ENCODE results near the gene SLIRP. TPM values are rescaled to one million over a fixed set of nuclear protein-coding genes. Genes with fewer than 3 reads are reported as not detected.

SLIRP gene
- total RNA-seq, 1 donor from 2014 or later = 519 TPM

DNA sequence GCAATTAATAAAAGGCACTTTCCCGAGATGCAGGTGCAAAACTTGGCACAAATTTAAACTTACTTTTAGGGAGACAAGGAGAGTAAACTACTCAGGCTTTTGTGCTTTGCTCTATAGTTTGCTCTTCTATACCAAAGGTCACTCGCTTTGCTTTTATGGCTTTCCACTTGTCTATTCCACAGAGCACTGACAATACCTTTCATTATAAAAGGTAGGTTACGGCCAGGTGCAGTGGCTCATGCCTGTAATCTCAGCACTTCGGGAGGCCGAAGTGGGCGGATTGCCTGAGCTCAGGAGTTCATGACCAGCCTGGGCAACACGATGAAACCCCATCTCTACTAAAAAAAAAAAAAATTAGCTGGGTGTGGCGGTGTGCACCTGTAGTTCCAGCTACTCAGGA, 33.0 kb upstream of the SLIRP start:
- H3K4me3 Mint-ChIP-seq = no peak overlapping the region
- H3K27me3 Mint-ChIP-seq (ENCODE audit: insufficient read depth, low read depth) = no peaks in the 10 kb centered on the region

DNA sequence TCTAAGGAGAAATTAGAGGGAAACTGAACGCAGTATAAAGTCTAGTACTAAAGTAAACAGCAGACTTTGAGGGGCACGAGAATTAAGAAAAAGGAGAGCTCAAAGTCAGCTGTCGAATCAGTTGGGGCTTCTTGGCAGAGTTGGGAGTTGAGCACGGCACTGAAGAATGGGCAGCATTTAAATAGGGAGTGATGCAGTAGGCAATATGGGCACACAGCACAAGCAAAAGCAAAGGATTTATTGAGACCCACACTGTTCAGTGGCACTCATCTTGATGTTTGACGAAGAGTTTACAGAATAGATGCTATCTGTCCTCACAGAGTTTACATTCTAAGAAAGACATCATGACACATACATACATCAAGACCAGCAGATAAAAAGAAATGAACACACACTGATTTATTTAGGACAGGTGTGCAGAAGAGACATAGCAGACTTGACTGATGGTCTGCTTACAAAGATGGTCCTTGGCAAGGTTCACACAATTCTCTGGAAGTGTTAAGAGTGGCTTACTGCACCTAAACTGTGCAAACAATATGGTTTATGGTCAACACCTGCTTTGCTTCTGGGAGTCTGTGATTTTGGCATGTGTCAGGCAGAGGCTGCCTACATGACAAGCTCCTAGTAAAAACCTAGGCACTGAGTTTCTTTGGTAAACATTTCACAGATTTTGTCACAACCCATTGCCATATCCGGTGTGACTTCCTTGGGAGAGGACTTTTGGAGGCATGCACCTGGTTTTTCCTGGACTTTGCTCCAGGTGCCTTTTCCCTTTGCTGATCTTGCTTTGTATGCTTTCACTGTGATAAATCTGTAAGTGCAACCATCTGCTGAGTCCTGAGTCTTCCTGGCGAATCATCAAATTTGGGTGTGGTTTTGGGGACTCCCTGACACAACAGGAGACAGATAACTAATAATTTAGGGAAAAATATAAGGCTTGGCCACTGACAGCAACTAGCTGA, 26.4 kb upstream of the SLIRP start:
- no peaks in the 10 kb centered on the region for H3K9me3 ChIP-seq (ENCODE audit: low read depth)
- no peaks in the 10 kb centered on the region for H3K27me3 ChIP-seq
- DNase-seq (ENCODE audit: low spot score) = no peak
- Mint-ChIP-seq H3K9me3 (no peaks in the 10 kb centered on the region), H3K4me1 (no peaks in the 10 kb centered on the region), H3K27ac (no peak overlapping the region), H3K27me3 (ENCODE audit: insufficient read depth, low read depth) (peaks cover 2% of the 10 kb centered on the region), H3K36me3 (peaks cover 7% of the 10 kb centered on the region), H3K4me3 (no peak overlapping the region)
- H3K27ac ChIP-seq = no peak overlapping the region
- no peaks in the 10 kb centered on the region for H3K4me1 ChIP-seq
- no peak for TF ChIP-seq EZH2 (IDR thresholded peaks at IDR 0.05)
- no peak for TF ChIP-seq EZH2phosphoT487 (IDR thresholded peaks at IDR 0.05)
- TF ChIP-seq, protein P1, sequence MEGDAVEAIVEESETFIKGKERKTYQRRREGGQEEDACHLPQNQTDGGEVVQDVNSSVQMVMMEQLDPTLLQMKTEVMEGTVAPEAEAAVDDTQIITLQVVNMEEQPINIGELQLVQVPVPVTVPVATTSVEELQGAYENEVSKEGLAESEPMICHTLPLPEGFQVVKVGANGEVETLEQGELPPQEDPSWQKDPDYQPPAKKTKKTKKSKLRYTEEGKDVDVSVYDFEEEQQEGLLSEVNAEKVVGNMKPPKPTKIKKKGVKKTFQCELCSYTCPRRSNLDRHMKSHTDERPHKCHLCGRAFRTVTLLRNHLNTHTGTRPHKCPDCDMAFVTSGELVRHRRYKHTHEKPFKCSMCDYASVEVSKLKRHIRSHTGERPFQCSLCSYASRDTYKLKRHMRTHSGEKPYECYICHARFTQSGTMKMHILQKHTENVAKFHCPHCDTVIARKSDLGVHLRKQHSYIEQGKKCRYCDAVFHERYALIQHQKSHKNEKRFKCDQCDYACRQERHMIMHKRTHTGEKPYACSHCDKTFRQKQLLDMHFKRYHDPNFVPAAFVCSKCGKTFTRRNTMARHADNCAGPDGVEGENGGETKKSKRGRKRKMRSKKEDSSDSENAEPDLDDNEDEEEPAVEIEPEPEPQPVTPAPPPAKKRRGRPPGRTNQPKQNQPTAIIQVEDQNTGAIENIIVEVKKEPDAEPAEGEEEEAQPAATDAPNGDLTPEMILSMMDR (IDR thresholded peaks at IDR 0.05) = no peak
- no peaks in the 10 kb centered on the region for H3F3A ChIP-seq (ENCODE audit: low read depth)
- no peaks in the 10 kb centered on the region for H3K79me2 ChIP-seq (ENCODE audit: low read depth)
- H4K20me1 ChIP-seq (ENCODE audit: low read depth) = no peaks in the 10 kb centered on the region
- H2AFZ ChIP-seq (replicated peaks) = no peak overlapping the region
- H3K9ac ChIP-seq = no peak overlapping the region
- no peak overlapping the region for H3K4me3 ChIP-seq
- no peaks in the 10 kb centered on the region for H3K36me3 ChIP-seq
- no peak overlapping the region for H3K4me2 ChIP-seq

More for the DNA sequence above, 33.0 kb upstream of the SLIRP start:
- no peak overlapping the region for H3K27ac ChIP-seq
- H3K4me3 ChIP-seq = no peak overlapping the region
- no peak for TF ChIP-seq EZH2phosphoT487 (IDR thresholded peaks at IDR 0.05)
- TF ChIP-seq, protein P1 (IDR thresholded peaks at IDR 0.05) = no peak
- TF ChIP-seq EZH2 (IDR thresholded peaks at IDR 0.05) = no peak
- Mint-ChIP-seq H3K27ac (no peak overlapping the region), H3K36me3 (peaks cover 19% of the 10 kb centered on the region), H3K9me3 (no peaks in the 10 kb centered on the region), H3K4me1 (no peaks in the 10 kb centered on the region)
- no peaks in the 10 kb centered on the region for H3K9me3 ChIP-seq (ENCODE audit: low read depth)
- no peak overlapping the region for H3K4me2 ChIP-seq
- H3F3A ChIP-seq (ENCODE audit: low read depth) = no peaks in the 10 kb centered on the region
- no peak overlapping the region for H2AFZ ChIP-seq (replicated peaks)
- H3K4me1 ChIP-seq = no peaks in the 10 kb centered on the region
- H4K20me1 ChIP-seq (ENCODE audit: low read depth) = no peaks in the 10 kb centered on the region
- no peaks in the 10 kb centered on the region for H3K36me3 ChIP-seq
- DNase-seq (ENCODE audit: low spot score) = no peak
- no peaks in the 10 kb centered on the region for H3K79me2 ChIP-seq (ENCODE audit: low read depth)
- H3K27me3 ChIP-seq = no peaks in the 10 kb centered on the region
- H3K9ac ChIP-seq = no peak overlapping the region

DNA sequence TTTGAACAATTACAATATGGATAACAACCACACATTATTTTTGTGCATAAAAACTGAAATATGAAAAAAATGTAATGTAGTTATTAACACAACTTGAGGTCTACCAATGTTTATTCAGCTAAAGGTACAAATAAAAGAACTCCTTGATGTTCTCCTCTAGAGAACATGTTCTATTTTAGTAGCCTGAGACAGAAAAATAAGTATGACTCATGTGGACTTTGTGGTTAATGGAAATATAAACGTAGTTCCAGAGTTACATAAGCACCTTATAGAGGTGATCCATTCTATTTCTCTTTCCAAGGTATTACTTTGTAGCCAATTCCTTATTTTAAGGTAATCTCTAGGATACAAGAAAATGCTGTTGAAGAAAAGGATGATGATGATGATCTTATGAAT, 25.7 kb upstream of the SLIRP start:
- Mint-ChIP-seq H3K36me3 (peaks cover 11% of the 10 kb centered on the region), H3K4me1 (no peaks in the 10 kb centered on the region), H3K4me3 (no peak overlapping the region), H3K27me3 (ENCODE audit: insufficient read depth, low read depth) (peaks cover 2% of the 10 kb centered on the region), H3K27ac (no peak overlapping the region), H3K9me3 (no peaks in the 10 kb centered on the region)
- H3K79me2 ChIP-seq (ENCODE audit: low read depth) = no peaks in the 10 kb centered on the region
- no peaks in the 10 kb centered on the region for H4K20me1 ChIP-seq (ENCODE audit: low read depth)
- no peaks in the 10 kb centered on the region for H3K27me3 ChIP-seq
- H3K4me1 ChIP-seq = no peaks in the 10 kb centered on the region
- H3K4me3 ChIP-seq = no peak overlapping the region
- no peaks in the 10 kb centered on the region for H3K36me3 ChIP-seq
- TF ChIP-seq, protein P1 (IDR thresholded peaks at IDR 0.05) = no peak
- TF ChIP-seq EZH2 (IDR thresholded peaks at IDR 0.05) (no peak), EZH2phosphoT487 (IDR thresholded peaks at IDR 0.05) (no peak)
- DNase-seq (ENCODE audit: low spot score) = no peak
- H3K4me2 ChIP-seq = no peak overlapping the region
- H3K9ac ChIP-seq = no peak overlapping the region
- H3K9me3 ChIP-seq (ENCODE audit: low read depth) = no peaks in the 10 kb centered on the region
- H3F3A ChIP-seq (ENCODE audit: low read depth) = no peaks in the 10 kb centered on the region
- H2AFZ ChIP-seq (replicated peaks) = no peak overlapping the region
- H3K27ac ChIP-seq = no peak overlapping the region
